Measurements from ENCODE around the gene SNAP25. TPM values are rescaled to one million over a fixed set of nuclear protein-coding genes. Genes with fewer than 3 reads are reported as not detected.
A peak's percentile ranks its signal among the peaks of the same experiment; 100 is the strongest.

SNAP25 gene
- total RNA-seq, 1 experiment from 2014 or later: not detected

DNA sequence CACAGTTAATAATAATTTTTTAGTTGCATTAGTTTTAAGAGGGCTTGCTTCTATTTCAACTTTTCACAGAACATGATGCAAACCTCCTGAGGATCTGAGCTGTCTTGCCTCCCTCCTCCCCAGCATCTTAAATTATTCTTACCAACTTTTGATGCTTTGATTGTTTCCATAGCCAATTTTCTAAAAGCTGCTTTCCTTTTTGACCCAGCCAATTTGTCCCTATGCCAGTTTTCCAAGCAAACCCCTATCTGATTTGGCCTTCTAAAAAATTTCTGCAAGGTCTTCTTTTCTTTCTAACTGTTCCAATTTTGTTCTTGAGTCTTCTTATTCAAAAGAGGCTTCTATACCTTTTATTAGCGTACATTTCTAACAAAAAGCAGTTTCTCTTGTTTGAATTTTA, 26.5 kb upstream of the SNAP25 start:
- no peaks in the 10 kb centered on the region for H3K36me3 ChIP-seq
- H3K27me3 ChIP-seq: 0 out of 2 replicates have a peak, but pooled peaks cover 2% of the 10 kb centered on the region
- H3K27ac ChIP-seq: no peak overlapping the region
- H3K4me3 ChIP-seq: no peak overlapping the region
- no peaks in the 10 kb centered on the region for H3K4me1 ChIP-seq
- DNase-seq: no peak
- H3K9me3 ChIP-seq (replicated peaks): no peaks in the 10 kb centered on the region

GRCh38 chr20:10194166-10194565, 24.5 kb upstream of the SNAP25 start:
- Histone ChIP-seq H3K27me3 (0 out of 2 replicates have a peak, but pooled peaks cover 2% of the 10 kb centered on the region), H3K36me3 (no peaks in the 10 kb centered on the region), H3K4me3 (no peak overlapping the region), H3K9me3 (replicated peaks) (no peaks in the 10 kb centered on the region), H3K27ac (no peak overlapping the region), H3K4me1 (no peaks in the 10 kb centered on the region)
- no peak for DNase-seq

DNA sequence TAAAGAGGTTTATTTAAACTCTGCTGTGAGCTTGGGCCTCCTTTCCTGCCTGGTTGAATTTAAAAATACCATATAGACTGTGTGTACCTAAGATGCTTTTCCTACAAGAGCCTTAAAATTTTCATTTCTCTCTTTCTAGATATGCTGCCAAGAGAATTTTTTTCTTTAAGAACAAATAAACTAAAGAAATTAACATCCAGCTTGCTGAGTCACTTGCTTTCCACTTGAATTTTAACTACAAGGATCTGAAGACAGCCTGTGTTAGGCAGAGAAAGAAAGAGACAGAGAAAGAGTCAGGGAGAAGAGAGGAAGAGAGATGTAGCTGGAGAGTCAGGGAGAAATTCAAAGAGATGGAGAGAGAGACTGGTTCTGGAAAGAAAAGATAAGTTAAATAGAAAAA, 18.3 kb upstream of the SNAP25 start:
- no peak overlapping the region for H3K4me3 ChIP-seq
- no peak for DNase-seq
- H3K27me3 ChIP-seq: 0 out of 2 replicates have a peak, but pooled peaks cover 6% of the 10 kb centered on the region
- no peak overlapping the region for H3K27ac ChIP-seq
- no peaks in the 10 kb centered on the region for H3K36me3 ChIP-seq
- H3K9me3 ChIP-seq (replicated peaks): no peaks in the 10 kb centered on the region
- H3K4me1 ChIP-seq: no peaks in the 10 kb centered on the region

DNA sequence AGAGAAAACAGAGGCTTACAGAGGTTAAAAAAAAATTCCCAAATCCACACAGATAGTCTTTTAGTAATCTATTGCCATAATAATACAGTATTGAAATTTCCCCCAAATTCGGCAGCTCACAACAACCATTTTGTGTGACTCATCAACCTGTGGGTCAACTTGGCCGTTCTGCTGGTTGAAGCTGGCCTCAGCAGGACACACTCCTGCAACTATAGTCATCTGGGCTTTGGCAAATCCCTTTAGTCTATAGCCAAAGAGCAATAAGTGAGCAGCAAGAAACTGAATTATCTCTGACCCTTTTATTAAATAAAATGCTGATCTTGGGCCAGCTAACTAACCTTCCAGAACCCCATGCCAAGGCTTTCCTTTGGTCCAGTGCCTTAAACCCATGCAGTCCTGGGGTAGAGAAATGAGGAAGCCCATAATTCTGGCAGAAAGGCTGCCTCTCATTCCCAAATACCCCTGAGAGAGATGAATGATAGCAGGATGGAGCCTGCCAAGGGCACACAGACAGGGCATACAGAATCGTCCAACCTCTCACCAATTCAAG, 17.2 kb upstream of the SNAP25 start:
- Histone ChIP-seq H3K27ac (no peak overlapping the region), H3K9me3 (replicated peaks) (no peaks in the 10 kb centered on the region), H3K36me3 (no peaks in the 10 kb centered on the region), H3K4me1 (no peaks in the 10 kb centered on the region), H3K27me3 (0 out of 2 replicates have a peak, but pooled peaks cover 6% of the 10 kb centered on the region), H3K4me3 (no peak overlapping the region)
- DNase-seq: no peak

- no peaks in the 10 kb centered on the region for H3K9me3 ChIP-seq (replicated peaks)
- H3K27ac ChIP-seq: no peak overlapping the region
- no peaks in the 10 kb centered on the region for H3K4me1 ChIP-seq
- no peak for DNase-seq
- H3K27me3 ChIP-seq: no peaks in the 10 kb centered on the region; the same call in 1 of the 2 replicates
- no peaks in the 10 kb centered on the region for H3K36me3 ChIP-seq
- no peak overlapping the region for H3K4me3 ChIP-seq
These were observed 9.5 kb upstream of the SNAP25 start for GRCh38 chr20:10209091-10209490.

DNA sequence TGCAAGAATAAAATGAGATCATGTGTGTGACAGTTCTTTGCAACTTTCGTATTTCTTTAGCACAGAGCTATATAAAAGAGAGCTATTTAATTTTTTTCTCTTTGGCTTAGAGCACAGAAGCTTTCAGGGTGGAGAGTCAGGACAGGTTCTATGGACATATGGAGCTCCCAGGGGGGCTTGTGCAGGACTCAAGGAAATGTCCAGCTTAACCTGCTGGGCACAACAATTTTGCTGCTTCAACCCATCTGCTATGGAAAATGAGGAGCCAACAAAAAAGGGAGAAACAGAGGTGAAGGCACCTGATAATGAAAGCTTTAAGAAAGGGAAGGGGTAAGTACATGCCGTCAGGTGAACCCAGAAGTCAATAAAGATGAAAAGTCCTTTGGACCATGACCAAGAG, 5.1 kb upstream of the SNAP25 start:
- Histone ChIP-seq H3K27me3 (no peaks in the 10 kb centered on the region), H3K4me3 (no peak overlapping the region), H3K9me3 (replicated peaks) (no peaks in the 10 kb centered on the region), H3K27ac (no peak overlapping the region), H3K36me3 (no peaks in the 10 kb centered on the region), H3K4me1 (no peaks in the 10 kb centered on the region)
- no peak for DNase-seq

- no peak overlapping the region for H3K27ac ChIP-seq
- no peak for DNase-seq
These were observed 2.4 kb upstream of the SNAP25 start for GRCh38 chr20:10216146-10216791.

GRCh38 chr20:10217721-10218410, 764 bp upstream of the SNAP25 start:
- no peak for DNase-seq
- H3K36me3 ChIP-seq: no peaks in the 10 kb centered on the region
- no peaks in the 10 kb centered on the region for H3K9me3 ChIP-seq (replicated peaks)
- no peak overlapping the region for H3K4me3 ChIP-seq
- peaks cover 9% of the 10 kb centered on the region for H3K27me3 ChIP-seq
- no peaks in the 10 kb centered on the region for H3K4me1 ChIP-seq
- H3K27ac ChIP-seq: no peak overlapping the region

More at GRCh38 chr20:10216146-10216791, 2.4 kb upstream of the SNAP25 start:
- H3K27me3 ChIP-seq: peaks cover 6% of the 10 kb centered on the region; the same call in 1 of the 2 replicates
- no peaks in the 10 kb centered on the region for H3K4me1 ChIP-seq
- H3K9me3 ChIP-seq (replicated peaks): no peaks in the 10 kb centered on the region
- H3K36me3 ChIP-seq: no peaks in the 10 kb centered on the region
- H3K4me3 ChIP-seq: no peak overlapping the region

DNA sequence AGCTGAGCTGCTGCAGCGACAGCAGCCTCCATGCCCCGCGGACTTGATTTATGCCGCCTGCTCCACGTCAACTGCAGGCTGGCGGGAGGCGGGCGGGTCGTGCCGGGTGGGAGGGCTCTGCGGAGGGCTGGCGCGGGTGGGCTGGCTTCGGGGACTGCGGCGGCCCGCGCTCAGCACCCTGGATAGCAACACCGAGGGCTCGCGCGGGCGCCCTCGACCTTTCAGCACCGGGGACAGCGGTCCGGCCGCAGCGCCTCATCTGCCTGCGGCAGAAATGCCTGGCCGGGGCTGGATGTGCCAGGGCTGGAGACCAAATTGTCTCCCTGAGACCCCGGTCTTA, 792 bp downstream of the SNAP25 start:
- H3K27ac ChIP-seq: no peak overlapping the region
- H3K9me3 ChIP-seq (replicated peaks): no peaks in the 10 kb centered on the region
- H3K4me3 ChIP-seq: no peak overlapping the region
- no peaks in the 10 kb centered on the region for H3K36me3 ChIP-seq
- peaks cover 9% of the 10 kb centered on the region for H3K27me3 ChIP-seq
- peak; percentile 64 to 70 for DNase-seq
- no peaks in the 10 kb centered on the region for H3K4me1 ChIP-seq

DNA sequence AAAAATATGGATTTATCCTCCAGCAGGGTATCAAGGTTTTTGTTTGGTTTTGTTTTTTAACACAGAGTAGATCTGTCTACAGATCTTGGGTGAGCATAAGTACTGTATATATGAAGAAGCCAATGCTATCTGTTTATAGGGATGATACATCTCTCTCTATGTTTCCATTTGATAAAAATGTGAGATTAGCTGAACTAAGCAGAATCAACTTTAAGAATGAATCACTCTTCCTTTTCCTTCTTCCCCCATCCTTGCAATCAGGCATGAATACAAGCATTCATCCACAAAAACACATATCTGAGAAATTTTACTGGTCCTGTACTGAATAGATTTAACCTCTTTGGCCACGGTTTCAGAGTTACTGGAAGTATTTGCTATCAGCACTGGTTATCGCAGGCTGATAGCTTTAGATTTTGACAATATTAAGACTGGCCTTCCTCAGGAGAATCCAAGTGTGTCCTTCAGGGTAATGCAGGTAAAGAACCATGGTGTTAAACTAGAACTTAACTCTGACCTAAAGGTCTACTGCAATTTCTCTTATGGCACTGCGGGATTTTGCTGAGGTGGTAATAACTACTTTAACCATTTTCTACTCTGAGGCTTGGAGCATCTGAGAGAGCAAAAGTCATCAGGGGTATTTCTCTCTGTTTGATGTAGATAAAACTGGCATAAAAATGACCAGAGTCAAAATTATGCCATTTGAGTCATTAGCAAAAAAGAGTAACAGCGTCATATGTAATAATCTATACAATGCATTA, 1.5 kb downstream of the SNAP25 start:
- no peaks in the 10 kb centered on the region for H3K9me3 ChIP-seq (replicated peaks)
- no peaks in the 10 kb centered on the region for H3K36me3 ChIP-seq
- no peak for DNase-seq
- peaks cover 9% of the 10 kb centered on the region for H3K27me3 ChIP-seq
- no peak overlapping the region for H3K27ac ChIP-seq
- no peak overlapping the region for H3K4me3 ChIP-seq
- no peaks in the 10 kb centered on the region for H3K4me1 ChIP-seq

DNA sequence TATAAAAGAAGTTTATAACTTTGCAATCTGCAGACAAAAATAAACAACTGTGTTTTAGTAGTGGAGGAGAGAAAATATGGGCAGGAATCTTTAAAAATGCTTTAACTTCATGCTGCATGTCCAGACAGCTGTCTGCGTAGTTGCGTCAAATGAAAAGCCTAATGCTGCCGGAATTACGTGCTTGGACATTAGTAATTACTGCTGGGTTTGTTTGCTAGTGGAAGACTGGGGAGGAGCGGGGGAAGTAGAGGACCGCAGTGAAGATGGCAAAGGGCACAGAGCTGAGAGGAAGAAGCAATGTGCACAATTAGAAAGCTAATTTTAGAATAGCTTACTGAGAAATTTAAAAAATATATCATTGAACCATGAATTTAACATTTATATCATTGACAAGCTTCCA, 2.4 kb downstream of the SNAP25 start:
- no peak overlapping the region for H3K4me3 ChIP-seq
- no peak for DNase-seq
- H3K36me3 ChIP-seq: no peaks in the 10 kb centered on the region
- H3K27ac ChIP-seq: no peak overlapping the region
- peaks cover 9% of the 10 kb centered on the region for H3K27me3 ChIP-seq
- H3K9me3 ChIP-seq (replicated peaks): no peaks in the 10 kb centered on the region
- H3K4me1 ChIP-seq: no peaks in the 10 kb centered on the region

DNA sequence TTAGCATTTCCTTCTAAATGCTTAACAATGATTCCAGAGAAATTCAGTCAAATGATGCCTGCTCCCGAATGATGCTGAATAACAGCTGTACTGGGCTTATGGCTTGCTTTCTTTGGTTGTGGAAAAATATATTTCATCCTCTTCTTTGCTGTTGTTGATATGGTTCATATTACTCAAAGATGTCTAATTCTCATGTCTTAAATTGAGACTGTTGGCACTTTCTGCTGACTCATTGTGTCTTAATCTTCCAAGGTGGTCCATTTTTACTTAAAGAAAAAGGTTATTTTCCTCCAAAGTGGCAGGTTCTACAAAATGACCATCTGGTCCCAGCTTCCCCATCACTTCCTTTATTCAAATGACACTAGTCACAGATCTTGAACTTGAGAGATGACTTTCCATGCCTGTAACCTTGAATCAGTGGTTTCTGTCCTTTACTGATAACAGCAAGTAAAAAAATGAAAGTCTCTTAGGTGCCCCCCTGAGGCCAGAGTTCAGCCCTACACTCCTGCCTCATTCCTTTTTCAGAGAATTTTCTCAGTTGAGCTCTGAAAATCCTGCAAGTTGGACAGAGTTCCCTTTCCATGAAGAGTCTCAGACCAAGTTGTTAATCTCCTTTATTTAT, 6.9 kb downstream of the SNAP25 start:
- no peaks in the 10 kb centered on the region for H3K4me1 ChIP-seq
- no peaks in the 10 kb centered on the region for H3K9me3 ChIP-seq (replicated peaks)
- H3K4me3 ChIP-seq: no peak overlapping the region
- H3K36me3 ChIP-seq: no peaks in the 10 kb centered on the region
- DNase-seq: peak in 1 of 2 experiments; percentile 8
- no peak overlapping the region for H3K27ac ChIP-seq
- peaks cover 12% of the 10 kb centered on the region for H3K27me3 ChIP-seq

DNA sequence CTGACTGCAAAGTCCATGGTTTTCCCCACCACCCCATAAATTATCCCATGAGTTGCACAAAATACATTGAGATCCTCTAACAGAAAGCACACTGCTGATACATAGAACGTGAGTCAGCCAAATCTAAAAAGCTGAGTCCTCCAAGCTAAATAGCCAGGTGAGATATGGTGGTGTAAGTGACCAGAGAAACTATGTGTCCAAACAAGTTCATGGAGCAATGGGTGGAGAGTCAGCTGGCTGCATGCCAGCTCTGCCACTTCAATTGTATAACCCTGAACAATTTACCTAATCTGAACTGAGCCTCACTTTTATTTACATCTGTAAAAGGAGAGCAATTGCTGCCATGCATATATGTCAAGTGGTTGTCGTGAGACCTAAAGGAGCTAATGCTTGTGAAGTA, 9.7 kb downstream of the SNAP25 start:
- H3K4me3 ChIP-seq: no peak overlapping the region
- no peaks in the 10 kb centered on the region for H3K4me1 ChIP-seq
- no peaks in the 10 kb centered on the region for H3K9me3 ChIP-seq (replicated peaks)
- 0 out of 2 replicates have a peak, but pooled peaks cover 4% of the 10 kb centered on the region for H3K27me3 ChIP-seq
- no peaks in the 10 kb centered on the region for H3K36me3 ChIP-seq
- DNase-seq: no peak
- no peak overlapping the region for H3K27ac ChIP-seq

DNA sequence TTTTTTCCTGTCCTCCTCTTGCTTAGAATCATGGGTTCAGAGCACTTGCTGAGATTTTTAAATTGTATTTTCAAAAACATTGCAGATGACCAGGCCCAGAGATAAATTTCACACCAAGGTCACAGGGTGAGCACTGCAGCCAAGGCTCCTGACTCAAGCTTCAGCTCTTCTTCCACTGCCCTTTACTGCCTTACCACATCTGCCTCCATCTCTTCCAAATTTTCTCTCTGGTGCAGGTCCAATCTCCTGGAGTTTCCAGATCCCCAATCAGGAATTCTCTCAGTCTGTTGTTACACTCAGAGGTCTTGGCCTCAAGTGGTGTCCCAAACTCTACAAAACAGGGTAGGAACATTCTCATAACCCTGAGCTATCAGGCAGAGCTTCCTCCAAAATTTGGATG, 12.7 kb downstream of the SNAP25 start:
- Histone ChIP-seq H3K4me1 (no peaks in the 10 kb centered on the region), H3K4me3 (no peak overlapping the region), H3K27ac (no peak overlapping the region), H3K36me3 (no peaks in the 10 kb centered on the region), H3K27me3 (0 out of 2 replicates have a peak, but pooled peaks cover 4% of the 10 kb centered on the region), H3K9me3 (replicated peaks) (no peaks in the 10 kb centered on the region)
- no peak for DNase-seq

All from SJCRH30 (cell line).